SKM-1 (cell line): ENCODE results near the gene ZNF626.
"Not testable (repeated sequence)": the region's sequence is repeated elsewhere in the genome, so short reads cannot be mapped to it uniquely, and the experiment has no call there.

Experiments
- DNase-seq: peaks from one replicate; lab custom pipeline; 2025; ENCODE audit not compliant: unreplicated experiment; lab: John Stamatoyannopoulos, UW

Gene ZNF626

GRCh38 chr19:20661150-20661819 is at the start of gene ZNF626:
Gene ZNF626, minus strand, starts transcription at chr19:20661571. Its CDS starts 125 bp downstream, at chr19:20661446.
- no peak for DNase-seq

DNA sequence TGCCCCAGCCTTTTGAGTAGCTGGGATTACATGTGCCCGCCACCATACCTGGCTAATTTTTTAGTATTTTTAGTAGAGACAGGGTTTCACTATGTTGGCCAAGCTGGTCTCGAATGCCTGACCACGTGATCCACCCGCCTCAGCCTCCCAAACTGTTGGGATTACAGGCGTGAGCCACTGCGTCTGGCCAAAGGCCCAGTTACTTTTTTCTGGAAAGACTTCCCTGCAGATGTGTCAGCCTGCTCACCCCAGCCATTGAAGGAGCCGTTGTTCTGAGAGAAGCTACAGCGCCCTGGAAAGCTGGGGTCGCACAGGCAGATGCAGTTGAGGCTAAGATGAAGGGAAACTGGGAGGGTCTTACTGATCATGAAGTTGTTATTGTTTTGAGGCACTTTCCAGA is 7.9 kb upstream of the ZNF626 start:
- no peak for DNase-seq

DNA sequence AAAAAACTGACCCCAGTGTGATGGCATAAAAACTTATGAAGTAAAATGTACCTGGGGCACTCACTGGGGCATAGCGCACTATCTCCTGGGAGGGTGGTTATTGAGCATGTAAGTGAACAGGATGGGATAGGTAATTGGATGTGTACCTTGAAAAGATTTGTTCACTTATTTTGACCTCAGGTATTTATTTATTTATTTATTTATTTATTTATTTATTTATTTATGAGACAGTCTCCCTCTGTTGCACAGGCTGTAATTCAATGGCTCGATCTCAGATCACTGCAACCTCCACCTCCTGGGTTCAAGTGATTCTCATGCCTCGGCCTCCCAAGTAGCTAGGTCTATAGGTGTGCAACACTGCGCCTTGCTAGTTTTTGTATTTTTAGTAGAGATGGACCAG is 5.9 kb upstream of the ZNF626 start:
- DNase-seq = no peak

DNA sequence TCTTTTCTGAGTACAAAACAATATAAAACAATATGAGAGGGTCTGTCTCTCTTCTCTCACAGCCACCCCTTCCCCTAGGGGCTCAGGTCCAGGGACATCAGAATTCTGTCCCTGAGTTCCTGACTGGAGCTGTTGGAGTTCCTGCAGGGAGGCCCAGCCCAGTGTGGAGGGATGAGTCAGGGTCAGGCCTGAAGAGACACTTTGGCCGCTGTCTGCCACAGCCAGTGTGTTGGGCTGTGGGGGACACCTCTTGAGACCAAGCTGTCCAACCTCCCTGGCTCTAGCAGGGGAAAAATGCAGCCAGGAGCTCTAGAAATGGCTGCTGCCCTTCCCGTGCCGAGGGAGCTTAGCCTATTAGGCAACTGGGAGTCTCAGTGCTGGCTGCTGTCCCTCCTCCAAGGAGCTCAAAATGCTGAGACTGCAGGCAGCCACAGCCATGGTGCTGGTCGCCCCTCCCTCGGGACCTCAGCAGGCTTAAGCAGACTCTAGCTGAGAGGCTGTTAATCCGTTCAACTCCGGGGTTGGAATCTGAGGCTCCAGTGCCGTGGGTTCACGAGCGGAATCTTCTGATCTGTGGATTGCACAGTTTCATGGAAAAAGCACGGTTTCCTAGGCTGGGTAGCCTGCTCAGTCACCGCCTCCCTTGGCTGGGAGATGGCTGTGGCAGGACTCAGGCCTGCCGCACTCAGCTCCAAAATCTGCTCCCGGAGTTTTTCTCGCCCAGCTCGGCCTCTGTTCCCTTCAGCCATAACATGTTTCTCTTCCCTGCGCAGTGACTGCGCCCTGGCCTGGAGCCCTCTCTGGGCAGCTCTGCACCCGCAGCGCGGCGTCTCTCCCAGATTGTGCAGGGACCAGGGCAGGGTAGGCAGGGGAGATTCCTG is 3.8 kb upstream of the ZNF626 start:
- no peak for DNase-seq

DNA sequence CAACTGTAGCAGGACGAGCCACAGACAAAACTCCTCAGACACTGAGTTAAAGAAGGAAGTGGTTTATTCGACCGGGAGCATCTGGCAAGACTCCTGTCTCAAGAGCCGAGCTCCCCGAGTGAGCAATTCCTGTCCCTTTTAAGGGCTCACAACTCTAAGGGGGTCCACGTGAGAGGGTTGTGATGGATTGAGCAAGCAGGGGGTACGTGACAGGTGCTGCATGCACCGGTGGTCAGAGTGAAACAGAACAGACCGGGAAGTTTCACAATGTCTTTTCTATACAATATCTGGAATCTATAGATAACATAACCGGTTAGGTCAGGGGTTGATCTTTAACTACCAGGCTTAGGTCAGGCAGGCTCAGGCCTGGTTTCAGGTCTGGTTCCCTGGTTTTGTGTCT is 3.1 kb upstream of the ZNF626 start:
- DNase-seq = not testable (repeated sequence)

GRCh38 chr19:20662421-20663105 is 1.2 kb upstream of the ZNF626 start:
- DNase-seq = no peak

- no peak for DNase-seq
These were observed 764 bp downstream of the ZNF626 start for GRCh38 chr19:20660473-20661140.

GRCh38 chr19:20640545-20640944 is 20.8 kb downstream of the ZNF626 start:
- no peak for DNase-seq

- no peak for DNase-seq
These were observed 21.3 kb downstream of the ZNF626 start for GRCh38 chr19:20640023-20640422.

GRCh38 chr19:20624560-20624959 is 36.8 kb downstream of the ZNF626 start:
- DNase-seq = not testable (repeated sequence)

GRCh38 chr19:20616071-20616470 is 45.3 kb downstream of the ZNF626 start:
- no peak for DNase-seq

DNA sequence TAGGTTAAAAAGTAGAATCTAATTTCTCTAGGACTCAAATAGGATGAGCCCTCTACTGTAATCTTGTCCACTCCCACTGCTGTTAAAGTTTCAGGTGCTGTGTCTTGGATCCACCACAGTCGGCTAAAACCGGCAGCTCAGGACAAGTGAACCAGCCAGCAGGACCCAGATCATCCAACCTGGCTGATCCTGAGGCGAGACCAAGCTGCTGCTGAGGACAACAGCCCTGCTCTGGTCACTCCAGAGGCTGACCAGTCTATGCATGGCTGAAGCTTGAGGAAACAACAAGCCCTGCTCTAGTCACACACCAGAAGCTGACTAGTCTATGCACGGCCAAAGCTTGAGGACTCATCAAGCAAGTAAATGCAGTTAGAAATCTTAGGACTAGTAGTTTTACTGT is 46.4 kb downstream of the ZNF626 start:
- not testable (repeated sequence) for DNase-seq

- no peak for DNase-seq
These were observed 48.6 kb downstream of the ZNF626 start for GRCh38 chr19:20612711-20613316.

GRCh38 chr19:20611866-20612265 is 49.5 kb downstream of the ZNF626 start:
- DNase-seq = no peak

DNA sequence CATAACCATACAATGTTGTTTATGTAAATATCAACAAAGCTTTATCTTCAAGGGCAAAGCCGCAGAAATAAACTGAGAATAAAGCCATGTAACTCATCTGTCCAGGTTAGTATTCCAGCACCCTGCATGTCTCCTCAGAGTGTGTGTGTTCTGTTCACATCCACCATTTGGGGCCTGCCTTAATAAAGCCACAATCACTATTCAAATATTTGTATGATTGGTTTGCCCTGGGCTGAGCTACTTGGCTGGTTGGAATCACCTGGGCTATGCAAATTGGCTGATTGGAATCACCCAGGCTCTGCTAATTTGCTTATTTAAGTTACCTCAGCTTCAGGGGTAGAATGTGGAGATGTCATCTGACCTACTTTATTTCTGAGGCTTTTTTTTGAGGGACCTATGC is 53.4 kb downstream of the ZNF626 start:
- no peak for DNase-seq
